ENCODE data around the gene SYPL1. TPM values are rescaled to one million over a fixed set of nuclear protein-coding genes. Genes with fewer than 3 reads are reported as not detected.

SYPL1 gene
- total RNA-seq, 1 donor from 2014 or later, result 48.8 TPM

DNA sequence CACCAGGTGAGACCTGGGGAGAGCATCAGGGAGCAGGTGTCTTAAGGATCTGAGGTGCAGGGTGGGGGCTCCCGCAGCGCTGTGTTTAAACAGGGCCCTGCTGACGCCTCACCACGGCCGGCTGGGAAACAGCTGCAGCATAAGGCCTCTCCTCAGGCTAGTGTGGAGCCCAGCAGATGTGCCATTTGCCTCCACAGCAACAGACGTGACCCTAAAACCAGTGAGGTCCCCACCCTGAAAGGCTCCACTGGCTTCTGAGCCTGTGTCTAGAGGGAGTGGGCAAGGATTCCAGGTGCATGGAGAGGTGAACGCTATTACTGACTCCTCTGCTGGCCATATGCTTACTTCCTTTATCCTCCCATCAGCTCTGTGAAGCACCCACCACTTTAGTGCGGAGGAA, 47.8 kb downstream of the SYPL1 start:
- Histone ChIP-seq H3K79me2 (ENCODE audit: low read depth) (no peaks in the 10 kb centered on the region), H3K36me3 (no peaks in the 10 kb centered on the region), H3K9ac (no peak overlapping the region), H4K20me1 (ENCODE audit: low read depth) (no peaks in the 10 kb centered on the region), H3K27me3 (no peaks in the 10 kb centered on the region), H3F3A (ENCODE audit: low read depth) (peaks cover 11% of the 10 kb centered on the region), H3K27ac (no peak overlapping the region), H3K4me1 (peaks cover 25% of the 10 kb centered on the region), H3K4me2 (no peak overlapping the region), H3K4me3 (no peak overlapping the region), H3K9me3 (ENCODE audit: low read depth) (no peaks in the 10 kb centered on the region), H2AFZ (replicated peaks) (no peak overlapping the region)
- H3K27me3 Mint-ChIP-seq (ENCODE audit: insufficient read depth, low read depth), result peaks cover 10% of the 10 kb centered on the region
- peaks cover 15% of the 10 kb centered on the region for H3K9me3 Mint-ChIP-seq
- no peak overlapping the region for H3K27ac Mint-ChIP-seq
- no peaks in the 10 kb centered on the region for H3K36me3 Mint-ChIP-seq
- no peak for DNase-seq (ENCODE audit: low spot score)
- peaks cover 47% of the 10 kb centered on the region for H3K4me1 Mint-ChIP-seq
- no peak for TF ChIP-seq EZH2 (IDR thresholded peaks at IDR 0.05)
- TF ChIP-seq, protein P1, sequence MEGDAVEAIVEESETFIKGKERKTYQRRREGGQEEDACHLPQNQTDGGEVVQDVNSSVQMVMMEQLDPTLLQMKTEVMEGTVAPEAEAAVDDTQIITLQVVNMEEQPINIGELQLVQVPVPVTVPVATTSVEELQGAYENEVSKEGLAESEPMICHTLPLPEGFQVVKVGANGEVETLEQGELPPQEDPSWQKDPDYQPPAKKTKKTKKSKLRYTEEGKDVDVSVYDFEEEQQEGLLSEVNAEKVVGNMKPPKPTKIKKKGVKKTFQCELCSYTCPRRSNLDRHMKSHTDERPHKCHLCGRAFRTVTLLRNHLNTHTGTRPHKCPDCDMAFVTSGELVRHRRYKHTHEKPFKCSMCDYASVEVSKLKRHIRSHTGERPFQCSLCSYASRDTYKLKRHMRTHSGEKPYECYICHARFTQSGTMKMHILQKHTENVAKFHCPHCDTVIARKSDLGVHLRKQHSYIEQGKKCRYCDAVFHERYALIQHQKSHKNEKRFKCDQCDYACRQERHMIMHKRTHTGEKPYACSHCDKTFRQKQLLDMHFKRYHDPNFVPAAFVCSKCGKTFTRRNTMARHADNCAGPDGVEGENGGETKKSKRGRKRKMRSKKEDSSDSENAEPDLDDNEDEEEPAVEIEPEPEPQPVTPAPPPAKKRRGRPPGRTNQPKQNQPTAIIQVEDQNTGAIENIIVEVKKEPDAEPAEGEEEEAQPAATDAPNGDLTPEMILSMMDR (IDR thresholded peaks at IDR 0.05), result no peak
- TF ChIP-seq EZH2phosphoT487 (IDR thresholded peaks at IDR 0.05), result no peak
- H3K4me3 Mint-ChIP-seq, result no peak overlapping the region

DNA sequence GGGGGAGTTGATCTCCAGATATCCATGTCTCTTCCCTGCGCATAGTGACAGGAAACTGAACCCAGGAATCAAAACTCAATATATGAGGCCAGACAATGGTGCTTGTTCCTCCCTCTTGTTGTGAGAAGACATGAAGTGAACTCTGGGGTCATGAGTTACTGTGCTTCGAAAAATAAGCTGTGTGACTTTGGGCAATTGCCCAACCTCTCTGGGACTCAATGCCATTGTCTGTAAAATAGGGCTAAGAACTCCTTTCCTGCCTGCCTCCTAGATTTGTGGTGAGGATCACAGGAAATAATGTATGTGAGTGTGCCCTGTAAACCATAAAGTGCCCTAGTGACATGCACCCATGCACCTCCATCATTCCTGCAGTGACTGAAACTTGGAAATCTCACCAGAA, 48.4 kb downstream of the SYPL1 start:
- Histone ChIP-seq H3F3A (ENCODE audit: low read depth) (peaks cover 11% of the 10 kb centered on the region), H4K20me1 (ENCODE audit: low read depth) (no peaks in the 10 kb centered on the region), H2AFZ (replicated peaks) (peak overlapping the region; percentile 58), H3K27ac (no peak overlapping the region), H3K4me1 (peaks cover 29% of the 10 kb centered on the region), H3K36me3 (no peaks in the 10 kb centered on the region), H3K79me2 (ENCODE audit: low read depth) (no peaks in the 10 kb centered on the region), H3K9ac (no peak overlapping the region), H3K4me3 (no peak overlapping the region), H3K27me3 (no peaks in the 10 kb centered on the region), H3K4me2 (no peak overlapping the region), H3K9me3 (ENCODE audit: low read depth) (no peaks in the 10 kb centered on the region)
- TF ChIP-seq EZH2 (IDR thresholded peaks at IDR 0.05), result no peak
- TF ChIP-seq EZH2phosphoT487 (IDR thresholded peaks at IDR 0.05), result no peak
- TF ChIP-seq, protein P1 (IDR thresholded peaks at IDR 0.05), result no peak
- H3K36me3 Mint-ChIP-seq, result no peaks in the 10 kb centered on the region
- H3K9me3 Mint-ChIP-seq, result peaks cover 15% of the 10 kb centered on the region
- H3K4me1 Mint-ChIP-seq, result peaks cover 53% of the 10 kb centered on the region
- no peak overlapping the region for H3K4me3 Mint-ChIP-seq
- H3K27ac Mint-ChIP-seq, result peak overlapping the region; percentile 40
- peaks cover 10% of the 10 kb centered on the region for H3K27me3 Mint-ChIP-seq (ENCODE audit: insufficient read depth, low read depth)
- no peak for DNase-seq (ENCODE audit: low spot score)

DNA sequence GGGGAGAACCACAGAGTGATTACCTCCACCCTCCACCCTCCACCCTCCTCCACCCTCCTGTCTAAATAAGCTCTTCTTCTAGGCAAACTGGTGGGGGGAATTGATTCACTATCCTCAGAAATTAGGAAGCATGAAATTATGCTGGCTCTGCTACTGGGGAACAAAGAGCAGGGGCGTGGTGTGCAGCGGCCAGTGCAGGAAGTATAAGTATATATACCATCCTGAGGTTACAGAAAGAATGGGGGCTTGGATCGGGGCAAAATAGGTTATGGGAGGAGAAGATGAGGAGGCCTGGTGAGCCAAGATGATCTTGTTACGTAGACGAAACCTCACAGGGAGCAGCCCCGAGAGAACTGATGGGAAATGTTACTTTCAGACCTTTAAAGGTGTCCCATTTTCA, 49.1 kb downstream of the SYPL1 start:
- DNase-seq (ENCODE audit: low spot score), result no peak
- Mint-ChIP-seq H3K9me3 (peaks cover 15% of the 10 kb centered on the region), H3K4me3 (peak overlapping the region; percentile 40), H3K4me1 (peaks cover 60% of the 10 kb centered on the region), H3K27ac (peak overlapping the region; percentile 40), H3K36me3 (no peaks in the 10 kb centered on the region), H3K27me3 (ENCODE audit: insufficient read depth, low read depth) (peaks cover 7% of the 10 kb centered on the region)
- Histone ChIP-seq H3K9me3 (ENCODE audit: low read depth) (no peaks in the 10 kb centered on the region), H3F3A (ENCODE audit: low read depth) (peaks cover 11% of the 10 kb centered on the region), H3K4me3 (no peak overlapping the region), H3K27me3 (no peaks in the 10 kb centered on the region), H2AFZ (replicated peaks) (peak overlapping the region; percentile 58), H3K4me1 (peaks cover 36% of the 10 kb centered on the region), H3K36me3 (no peaks in the 10 kb centered on the region), H4K20me1 (ENCODE audit: low read depth) (no peaks in the 10 kb centered on the region), H3K27ac (no peak overlapping the region), H3K9ac (no peak overlapping the region), H3K79me2 (ENCODE audit: low read depth) (no peaks in the 10 kb centered on the region), H3K4me2 (no peak overlapping the region)
- TF ChIP-seq EZH2phosphoT487 (IDR thresholded peaks at IDR 0.05) (no peak), EZH2 (IDR thresholded peaks at IDR 0.05) (no peak)
- TF ChIP-seq, protein P1 (IDR thresholded peaks at IDR 0.05), result no peak
